Measurements from ENCODE around the gene PGPEP1. TPM values are rescaled to one million over a fixed set of nuclear protein-coding genes. Genes with fewer than 3 reads are reported as not detected.

PGPEP1 gene
- total RNA-seq, 2 experiments from 2014 or later: 24.4 to 25.9 TPM

DNA sequence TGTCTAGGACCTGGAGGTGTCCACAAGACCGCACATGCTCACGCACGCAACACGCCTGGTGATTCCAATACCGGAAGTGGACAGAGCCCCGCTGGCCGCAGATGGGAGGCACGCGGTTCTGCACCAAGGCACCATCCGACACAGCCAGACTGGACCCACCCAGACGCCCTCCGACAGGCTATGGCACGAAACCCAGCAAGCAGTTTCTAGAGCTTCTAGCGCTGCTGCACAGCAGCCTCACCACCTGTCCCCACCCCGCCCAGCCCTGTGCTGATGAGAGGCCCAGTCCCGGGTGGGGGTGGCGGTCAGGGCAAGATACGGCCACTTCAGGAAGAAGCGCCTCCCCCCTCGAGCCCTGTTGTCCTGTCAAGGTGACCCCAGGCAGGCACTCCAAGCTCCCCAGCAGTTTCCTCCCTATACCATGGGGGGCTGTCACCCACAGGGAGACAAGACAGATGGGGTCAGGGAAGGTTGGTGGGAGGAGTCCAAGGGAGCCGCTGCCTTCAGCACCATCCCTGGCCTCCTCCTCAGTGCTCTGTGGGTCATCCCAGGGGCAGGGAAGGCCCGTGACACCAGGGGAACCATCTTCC lies 28.8 kb upstream of the PGPEP1 start:
- Mint-ChIP-seq H3K9me3 (no peaks in the 10 kb centered on the region), H3K36me3 (ENCODE audit: low read depth) (peaks cover 48% of the 10 kb centered on the region), H3K27ac (no peak overlapping the region), H3K4me1 (ENCODE audit: low read depth) (peaks cover 12% of the 10 kb centered on the region), H3K4me3 (no peak overlapping the region), H3K27me3 (no peaks in the 10 kb centered on the region)
- no peak for DNase-seq
- no peak overlapping the region for H3K27ac ChIP-seq (ENCODE audit: low read depth in 1 of 2, low read length in 2 of 2)
- TF ChIP-seq, protein P1, sequence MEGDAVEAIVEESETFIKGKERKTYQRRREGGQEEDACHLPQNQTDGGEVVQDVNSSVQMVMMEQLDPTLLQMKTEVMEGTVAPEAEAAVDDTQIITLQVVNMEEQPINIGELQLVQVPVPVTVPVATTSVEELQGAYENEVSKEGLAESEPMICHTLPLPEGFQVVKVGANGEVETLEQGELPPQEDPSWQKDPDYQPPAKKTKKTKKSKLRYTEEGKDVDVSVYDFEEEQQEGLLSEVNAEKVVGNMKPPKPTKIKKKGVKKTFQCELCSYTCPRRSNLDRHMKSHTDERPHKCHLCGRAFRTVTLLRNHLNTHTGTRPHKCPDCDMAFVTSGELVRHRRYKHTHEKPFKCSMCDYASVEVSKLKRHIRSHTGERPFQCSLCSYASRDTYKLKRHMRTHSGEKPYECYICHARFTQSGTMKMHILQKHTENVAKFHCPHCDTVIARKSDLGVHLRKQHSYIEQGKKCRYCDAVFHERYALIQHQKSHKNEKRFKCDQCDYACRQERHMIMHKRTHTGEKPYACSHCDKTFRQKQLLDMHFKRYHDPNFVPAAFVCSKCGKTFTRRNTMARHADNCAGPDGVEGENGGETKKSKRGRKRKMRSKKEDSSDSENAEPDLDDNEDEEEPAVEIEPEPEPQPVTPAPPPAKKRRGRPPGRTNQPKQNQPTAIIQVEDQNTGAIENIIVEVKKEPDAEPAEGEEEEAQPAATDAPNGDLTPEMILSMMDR (IDR thresholded peaks at IDR 0.05): no peak
- H3K27me3 ChIP-seq (ENCODE audit: control insufficient read depth in 1 of 2, insufficient read depth in 2 of 2, low read length in 2 of 2): no peaks in the 10 kb centered on the region
- H3K36me3 ChIP-seq (ENCODE audit: insufficient read depth, low read length): peaks cover 53% of the 10 kb centered on the region
- intact Hi-C loops (cut with DNase I, micrococcal nuclease): no loop called here
- POLR2A ChIA-PET: interaction anchor here (1.7 to 13.9 kb wide), 2 partner anchors 8 to 26 kb away, joined by 4 to 761 read pairs; partner anchors contain the start of gene JUND
- no peak for ATAC-seq (ENCODE audit: poor library complexity)
- H3K4me1 ChIP-seq (ENCODE audit: insufficient read depth, low read length): peaks cover 48% of the 10 kb centered on the region
- CTCF ChIA-PET: interaction anchor here (0.9 kb wide), 1 partner anchor 32 kb away, joined by 3 read pairs; no protein-coding TSS in a partner anchor
- H3K9me3 ChIP-seq (ENCODE audit: control insufficient read depth in 1 of 2, insufficient read depth in 1 of 2, low read length in 2 of 2): peaks cover 0 to 6% of the 10 kb centered on the region in 2 experiments
- no peak overlapping the region for H3K4me3 ChIP-seq (ENCODE audit: low read length)

DNA sequence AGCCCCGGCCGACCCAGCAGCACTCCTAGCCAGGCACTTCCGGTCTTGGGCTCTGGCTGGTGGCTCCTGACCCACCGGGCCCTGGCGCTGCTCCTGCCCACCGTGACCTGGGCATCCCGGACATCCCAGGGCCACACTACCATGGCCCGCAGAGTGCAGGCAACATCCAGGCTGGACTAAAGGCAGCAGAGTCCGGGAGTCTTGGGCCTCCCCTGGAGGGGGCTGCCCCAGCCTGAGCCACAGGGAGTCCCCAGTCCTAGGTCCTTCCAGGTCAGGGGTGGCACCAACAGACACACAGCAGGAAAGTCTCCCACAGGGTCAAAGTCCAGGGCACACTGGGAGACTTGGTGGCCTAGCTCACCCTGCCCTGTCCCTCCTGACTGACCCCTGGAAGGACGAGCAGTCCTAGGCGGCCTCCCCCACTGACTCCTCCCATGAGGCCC lies 28.3 kb upstream of the PGPEP1 start:
- DNase-seq: no peak
- no peaks in the 10 kb centered on the region for H3K27me3 Mint-ChIP-seq
- TF ChIP-seq, protein P1 (IDR thresholded peaks at IDR 0.05): no peak
- H3K4me1 Mint-ChIP-seq (ENCODE audit: low read depth): peaks cover 6% of the 10 kb centered on the region
- no peaks in the 10 kb centered on the region for H3K27me3 ChIP-seq (ENCODE audit: control insufficient read depth in 1 of 2, insufficient read depth in 2 of 2, low read length in 2 of 2)
- CTCF ChIA-PET: interaction anchor here (0.9 kb wide), 1 partner anchor 32 kb away, joined by 3 read pairs; no protein-coding TSS in a partner anchor
- no peaks in the 10 kb centered on the region for H3K9me3 Mint-ChIP-seq
- peaks cover 52% of the 10 kb centered on the region for H3K36me3 ChIP-seq (ENCODE audit: insufficient read depth, low read length)
- intact Hi-C loops (cut with DNase I, micrococcal nuclease): no loop called here
- no peak overlapping the region for H3K4me3 ChIP-seq (ENCODE audit: low read length)
- no peak overlapping the region for H3K27ac ChIP-seq (ENCODE audit: low read depth in 1 of 2, low read length in 2 of 2)
- no peak for ATAC-seq (ENCODE audit: poor library complexity)
- H3K4me1 ChIP-seq (ENCODE audit: insufficient read depth, low read length): peaks cover 48% of the 10 kb centered on the region
- peaks cover 0 to 6% of the 10 kb centered on the region in 2 experiments for H3K9me3 ChIP-seq (ENCODE audit: control insufficient read depth in 1 of 2, insufficient read depth in 1 of 2, low read length in 2 of 2)
- no peak overlapping the region for H3K4me3 Mint-ChIP-seq
- POLR2A ChIA-PET: interaction anchor here (1.7 to 13.9 kb wide), 2 partner anchors 8 to 26 kb away, joined by 4 to 761 read pairs; partner anchors contain the start of gene JUND
- no peak overlapping the region for H3K27ac Mint-ChIP-seq
- peaks cover 43% of the 10 kb centered on the region for H3K36me3 Mint-ChIP-seq (ENCODE audit: low read depth)

DNA sequence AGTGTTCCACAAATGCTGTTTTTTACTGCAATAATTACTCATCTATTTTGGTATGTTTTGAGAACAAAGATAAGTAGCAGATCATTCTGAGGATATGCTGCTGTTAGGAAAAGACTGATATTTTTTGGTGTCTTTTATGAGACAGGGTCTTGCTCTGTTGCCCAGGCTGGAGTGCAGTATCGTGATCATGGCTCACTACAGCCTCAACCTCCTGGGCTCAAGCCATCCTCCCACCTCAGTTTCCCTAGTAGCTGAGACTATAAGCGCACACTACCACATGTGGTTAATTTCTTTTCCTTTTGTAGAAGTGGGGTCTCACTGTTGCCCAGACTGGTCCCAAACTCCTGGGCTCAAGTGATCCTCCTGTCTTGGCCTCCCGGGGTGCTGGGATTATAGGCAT lies 27.0 kb upstream of the PGPEP1 start:
- Mint-ChIP-seq H3K4me3 (no peak overlapping the region), H3K27ac (no peak overlapping the region), H3K9me3 (no peaks in the 10 kb centered on the region), H3K4me1 (ENCODE audit: low read depth) (peaks cover 11% of the 10 kb centered on the region), H3K36me3 (ENCODE audit: low read depth) (peaks cover 40% of the 10 kb centered on the region), H3K27me3 (no peaks in the 10 kb centered on the region)
- intact Hi-C loops (cut with DNase I, micrococcal nuclease): no loop called here
- peak overlapping the region in 1 of 2 donors; percentile 43 for H3K27ac ChIP-seq (ENCODE audit: low read depth in 1 of 2, low read length in 2 of 2)
- H3K27me3 ChIP-seq (ENCODE audit: control insufficient read depth in 1 of 2, insufficient read depth in 2 of 2, low read length in 2 of 2): no peaks in the 10 kb centered on the region
- peaks cover 48% of the 10 kb centered on the region for H3K4me1 ChIP-seq (ENCODE audit: insufficient read depth, low read length)
- TF ChIP-seq, protein P1 (IDR thresholded peaks at IDR 0.05): no peak
- ChIA-PET POLR2A (interaction anchor here (1.7 to 13.9 kb wide), 2 partner anchors 10 to 28 kb away, joined by 4 to 761 read pairs; partner anchors contain the start of gene JUND), CTCF (no interaction called here)
- H3K4me3 ChIP-seq (ENCODE audit: low read length): no peak overlapping the region
- ATAC-seq (ENCODE audit: poor library complexity) (no peak), DNase-seq (no peak)
- no peaks in the 10 kb centered on the region for H3K9me3 ChIP-seq (ENCODE audit: control insufficient read depth in 1 of 2, insufficient read depth in 1 of 2, low read length in 2 of 2)
- H3K36me3 ChIP-seq (ENCODE audit: insufficient read depth, low read length): peaks cover 40% of the 10 kb centered on the region
